T-helper 9 cell (primary cell): Measurements from ENCODE around the gene MAOA.
"Not testable (repeated sequence)": the region's sequence is repeated elsewhere in the genome, so short reads cannot be mapped to it uniquely, and the experiment has no call there.

Experiments used
- DNase-seq: peaks from one replicate; pipeline ENCODE4 v3.0.0-alpha.2; 2020

MAOA gene

GRCh38 chrX:43664258-43664657 lies 8.2 kb downstream of the MAOA start:
- DNase-seq: no peak

GRCh38 chrX:43664708-43665107 lies 8.6 kb downstream of the MAOA start:
- DNase-seq: no peak

DNA sequence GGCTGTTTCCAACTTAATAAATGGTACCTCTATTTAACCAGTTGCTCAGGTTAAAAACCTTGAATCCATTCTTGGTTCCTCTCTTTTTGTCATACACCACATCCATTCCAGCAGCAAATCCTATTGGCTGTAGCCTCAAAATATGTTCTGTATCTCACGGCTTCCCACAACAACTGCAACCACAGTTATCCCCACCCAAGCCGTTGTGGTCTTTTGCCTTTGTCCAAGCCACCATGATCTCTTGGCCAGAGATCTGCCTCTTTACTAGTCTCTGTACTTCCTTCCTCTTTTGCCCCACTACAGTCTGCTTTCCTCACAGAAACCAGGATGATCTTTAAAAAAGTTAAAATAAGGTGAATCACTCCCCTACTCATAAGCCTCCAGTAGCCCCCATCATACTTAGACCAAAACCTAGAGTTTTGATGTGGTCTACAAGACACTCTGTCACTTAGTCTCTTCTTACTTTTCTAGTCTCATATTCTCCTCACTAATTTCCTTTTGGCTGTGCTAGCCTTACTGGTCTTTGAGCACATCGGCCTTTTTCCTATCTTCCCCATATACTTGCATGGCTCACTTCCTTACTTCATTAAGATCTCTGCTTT lies 10.3 kb downstream of the MAOA start:
- no peak for DNase-seq

DNA sequence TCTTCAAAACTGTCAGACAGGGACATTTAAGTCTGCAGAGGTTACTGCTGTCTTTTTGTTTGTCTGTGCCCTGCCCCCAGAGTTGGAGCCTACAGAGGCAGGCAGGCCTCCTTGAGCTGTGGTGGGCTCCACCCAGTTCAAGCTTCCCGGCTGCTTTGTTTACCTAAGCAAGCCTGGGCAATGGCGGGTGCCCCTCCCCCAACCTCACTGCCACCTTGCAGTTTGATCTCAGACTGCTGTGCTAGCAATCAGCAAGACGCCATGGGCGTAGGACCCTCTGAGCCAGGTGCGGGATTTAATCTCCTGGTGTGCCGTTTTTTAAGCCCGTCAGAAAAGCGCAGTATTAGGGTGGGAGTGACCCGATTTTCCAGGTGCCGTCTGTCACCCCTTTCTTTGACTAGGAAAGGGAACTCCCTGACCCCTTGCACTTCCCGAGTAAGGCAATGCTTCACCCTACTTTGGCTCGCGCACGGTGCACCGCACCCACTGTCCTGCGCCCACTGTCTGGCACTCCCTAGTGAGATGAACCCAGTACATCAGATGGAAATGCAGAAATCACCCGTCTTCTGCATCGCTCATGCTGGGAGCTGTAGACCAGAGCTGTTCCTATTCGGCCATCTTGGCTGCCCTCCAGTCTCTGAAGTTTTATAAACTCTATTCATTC lies 20.0 kb downstream of the MAOA start:
- DNase-seq: not testable (repeated sequence)

GRCh38 chrX:43676971-43677572 lies 21.0 kb downstream of the MAOA start:
- DNase-seq: no peak

DNA sequence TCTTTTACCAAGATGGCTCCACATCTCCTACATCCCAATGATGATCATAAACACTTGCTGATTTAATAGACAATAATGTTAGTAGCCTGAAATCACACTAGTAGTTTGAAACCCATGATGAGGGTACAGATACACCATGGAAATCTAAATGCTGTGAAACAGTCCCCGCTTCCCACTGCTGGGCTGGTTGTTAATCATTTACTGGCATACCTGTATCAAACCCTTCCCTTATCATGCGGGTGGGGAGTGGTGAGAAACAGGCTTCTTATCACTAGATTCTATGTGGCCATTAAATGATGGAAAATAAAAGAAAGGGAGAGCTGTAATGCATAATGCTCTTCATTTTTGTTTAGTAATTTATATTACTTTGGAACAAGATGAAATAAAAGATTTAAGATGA lies 21.9 kb downstream of the MAOA start:
- no peak for DNase-seq

DNA sequence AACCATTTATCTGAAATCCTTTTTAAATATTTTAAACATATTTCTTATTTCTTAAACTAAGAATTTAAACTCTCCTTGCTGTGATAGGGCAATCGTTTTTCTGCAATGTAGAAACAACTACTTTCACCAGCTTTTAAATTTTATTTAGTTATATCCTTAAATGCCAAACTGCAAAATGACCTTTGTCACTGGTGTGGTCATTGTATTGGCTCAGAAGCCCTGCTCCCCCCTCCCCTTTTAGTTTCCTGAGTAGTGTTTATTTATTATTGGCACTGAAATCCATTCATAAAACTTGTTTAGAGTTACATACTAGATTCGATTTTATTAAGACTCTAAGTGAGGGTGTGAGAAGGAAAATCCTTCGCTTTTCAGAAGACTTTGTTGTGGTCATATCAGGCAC lies 23.0 kb downstream of the MAOA start:
- no peak for DNase-seq

GRCh38 chrX:43679778-43680177 lies 23.7 kb downstream of the MAOA start:
- DNase-seq: no peak

DNA sequence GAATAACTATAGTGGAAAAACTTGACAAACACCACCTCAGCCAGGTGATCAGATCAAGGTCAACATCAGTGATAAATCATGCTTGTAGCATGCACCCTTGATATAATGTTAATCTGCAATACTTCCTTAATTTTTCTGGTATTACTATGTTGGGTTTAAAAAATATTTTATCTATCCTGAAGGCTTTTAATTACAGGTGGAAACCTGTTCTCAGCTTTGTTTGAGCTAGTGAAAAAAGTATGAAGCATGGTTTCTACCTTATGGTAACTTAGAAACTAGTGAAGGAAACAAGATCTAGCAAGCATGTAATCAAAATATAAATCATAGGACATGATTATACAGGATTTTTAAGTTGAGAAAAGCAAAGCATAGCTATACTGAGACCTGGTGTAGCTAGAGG lies 26.6 kb downstream of the MAOA start:
- DNase-seq: no peak

- no peak for DNase-seq
These were observed 29.1 kb downstream of the MAOA start for GRCh38 chrX:43685221-43685620.

DNA sequence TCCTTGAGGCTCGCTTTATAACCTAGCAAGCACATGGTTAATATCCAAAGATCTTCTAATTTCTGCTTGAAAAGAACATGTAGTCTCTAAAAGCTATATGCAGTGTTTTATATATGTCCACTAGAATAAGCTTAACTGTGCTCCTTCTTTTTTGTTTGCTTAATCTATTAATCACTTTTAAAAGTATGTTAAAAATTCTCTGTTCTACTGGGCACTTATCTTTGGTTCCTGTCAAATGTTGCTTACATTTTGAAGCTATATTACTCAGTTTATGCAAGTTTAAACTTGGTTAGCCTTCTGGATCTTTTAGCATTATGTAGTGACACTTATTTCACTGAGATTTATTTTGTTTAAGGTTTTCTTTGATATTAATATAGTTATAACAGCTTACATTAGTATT lies 32.5 kb downstream of the MAOA start:
- no peak for DNase-seq

DNA sequence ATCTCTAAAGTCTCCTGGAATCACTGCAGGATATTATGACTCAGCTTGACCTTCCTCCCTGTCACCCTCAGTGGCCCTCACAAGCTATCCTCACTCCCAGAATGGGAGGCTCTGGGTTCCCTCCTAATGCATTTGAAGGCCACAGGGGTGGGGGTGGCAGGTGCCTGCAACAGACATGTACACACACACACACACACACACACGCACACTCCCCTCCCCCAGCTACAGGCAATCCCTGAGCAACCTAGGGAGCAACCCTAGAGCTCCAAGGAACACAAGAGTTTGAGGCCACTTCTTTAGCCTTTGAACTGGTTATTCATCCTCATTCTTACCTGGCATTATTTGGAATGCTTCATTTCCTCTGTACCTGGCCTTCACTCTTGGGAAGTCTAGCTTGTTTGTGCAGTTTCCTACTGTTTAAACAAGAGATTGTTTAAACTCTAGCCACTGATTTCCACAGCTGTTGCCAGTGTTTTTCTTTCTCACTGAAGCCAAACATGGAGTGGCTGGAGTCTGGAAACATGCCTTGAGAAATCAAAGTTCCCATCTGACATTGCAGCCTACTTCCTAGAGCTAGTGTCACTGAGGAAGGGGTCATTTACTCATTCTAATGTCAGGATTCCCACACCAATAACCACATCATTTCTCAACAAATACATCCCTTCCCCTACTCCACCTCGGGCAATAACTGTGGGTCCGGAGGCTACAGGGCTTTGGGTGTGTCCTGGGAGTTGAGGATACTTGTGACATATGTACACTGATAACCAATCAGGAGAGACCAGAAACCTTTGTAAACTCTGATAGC lies 37.7 kb downstream of the MAOA start:
- DNase-seq: no peak

DNA sequence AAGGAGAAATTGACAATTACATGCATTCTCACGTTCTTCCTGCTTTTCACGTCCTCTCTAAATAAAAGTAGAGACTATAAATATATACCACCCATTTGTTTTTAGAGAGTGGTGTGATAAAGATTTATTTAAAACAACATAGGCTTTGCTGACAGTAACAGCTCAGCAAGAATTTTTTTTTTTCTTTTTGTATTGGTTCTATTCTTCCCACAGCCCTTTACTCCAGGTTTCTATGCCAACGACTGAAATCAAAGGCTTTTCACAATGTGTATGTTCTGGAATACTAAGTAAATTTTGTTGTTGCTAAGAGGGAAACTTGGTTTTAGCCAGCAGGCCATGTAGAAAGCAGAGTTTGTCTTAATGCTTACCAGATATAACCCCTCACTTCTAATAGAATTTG lies 43.4 kb downstream of the MAOA start:
- no peak for DNase-seq

GRCh38 chrX:43702079-43702524 lies 46.0 kb downstream of the MAOA start:
- no peak for DNase-seq

- no peak for DNase-seq
These were observed 46.6 kb downstream of the MAOA start for GRCh38 chrX:43702660-43703059.

GRCh38 chrX:43703211-43703791 lies 47.2 kb downstream of the MAOA start:
- no peak for DNase-seq

DNA sequence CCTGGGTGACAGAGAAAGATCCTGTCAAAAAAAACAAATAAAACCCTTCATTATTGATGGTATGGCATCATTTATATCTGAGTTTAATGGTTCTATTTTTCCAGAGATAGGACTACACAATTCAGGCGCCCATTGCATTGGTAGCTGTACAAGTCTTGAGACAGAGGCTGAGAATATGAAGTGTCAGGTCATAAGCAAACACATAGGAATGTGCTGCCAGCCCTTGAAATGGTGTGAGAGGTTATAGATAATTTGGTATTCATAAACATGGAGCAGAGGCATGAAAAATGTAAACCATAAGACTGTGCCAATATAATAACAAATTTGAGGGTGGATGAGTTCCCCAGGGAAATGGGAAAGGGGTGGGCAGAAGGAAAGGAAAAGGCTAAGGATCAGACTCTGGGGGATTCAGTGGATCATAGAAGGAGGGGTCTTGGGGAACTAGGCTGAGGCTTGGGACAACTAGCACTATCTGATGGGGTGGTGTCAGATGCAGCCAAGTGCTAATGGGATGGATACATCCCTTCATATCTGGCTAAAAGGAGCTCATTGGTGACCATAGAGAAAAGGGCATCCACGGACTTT lies 50.8 kb downstream of the MAOA start:
- DNase-seq: no peak

- no peak for DNase-seq
These were observed 51.9 kb downstream of the MAOA start for GRCh38 chrX:43707812-43708548.

- DNase-seq: no peak
These were observed 60.0 kb downstream of the MAOA start for GRCh38 chrX:43716144-43716543.

DNA sequence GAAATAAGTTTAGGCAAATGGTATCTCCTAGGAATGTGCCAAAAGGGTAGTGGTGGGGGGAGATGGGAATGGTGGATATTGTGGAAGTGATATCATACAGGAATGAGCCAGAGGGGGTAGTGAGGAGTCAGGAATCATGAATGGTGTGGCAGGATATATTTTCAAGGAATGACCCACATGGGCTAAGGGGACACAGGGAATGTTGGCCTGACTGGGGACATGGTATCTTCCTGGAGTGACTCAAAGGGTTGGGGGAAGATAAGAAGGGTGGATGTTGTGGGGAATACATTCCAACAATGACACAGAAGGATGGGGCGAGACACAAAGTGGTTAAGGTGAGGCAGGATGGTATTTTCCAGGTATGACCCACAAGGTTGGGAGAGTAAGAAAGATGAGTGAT lies 60.6 kb downstream of the MAOA start:
- DNase-seq: no peak

- no peak for DNase-seq
These were observed 61.1 kb downstream of the MAOA start for GRCh38 chrX:43717161-43717560.

- DNase-seq: no peak
These were observed 62.0 kb downstream of the MAOA start for GRCh38 chrX:43718081-43718480.
